ENCODE data around the gene TM7SF2.
"Not testable (repeated sequence)": the region's sequence is repeated elsewhere in the genome, so short reads cannot be mapped to it uniquely, and the experiment has no call there.

TM7SF2 gene

DNA sequence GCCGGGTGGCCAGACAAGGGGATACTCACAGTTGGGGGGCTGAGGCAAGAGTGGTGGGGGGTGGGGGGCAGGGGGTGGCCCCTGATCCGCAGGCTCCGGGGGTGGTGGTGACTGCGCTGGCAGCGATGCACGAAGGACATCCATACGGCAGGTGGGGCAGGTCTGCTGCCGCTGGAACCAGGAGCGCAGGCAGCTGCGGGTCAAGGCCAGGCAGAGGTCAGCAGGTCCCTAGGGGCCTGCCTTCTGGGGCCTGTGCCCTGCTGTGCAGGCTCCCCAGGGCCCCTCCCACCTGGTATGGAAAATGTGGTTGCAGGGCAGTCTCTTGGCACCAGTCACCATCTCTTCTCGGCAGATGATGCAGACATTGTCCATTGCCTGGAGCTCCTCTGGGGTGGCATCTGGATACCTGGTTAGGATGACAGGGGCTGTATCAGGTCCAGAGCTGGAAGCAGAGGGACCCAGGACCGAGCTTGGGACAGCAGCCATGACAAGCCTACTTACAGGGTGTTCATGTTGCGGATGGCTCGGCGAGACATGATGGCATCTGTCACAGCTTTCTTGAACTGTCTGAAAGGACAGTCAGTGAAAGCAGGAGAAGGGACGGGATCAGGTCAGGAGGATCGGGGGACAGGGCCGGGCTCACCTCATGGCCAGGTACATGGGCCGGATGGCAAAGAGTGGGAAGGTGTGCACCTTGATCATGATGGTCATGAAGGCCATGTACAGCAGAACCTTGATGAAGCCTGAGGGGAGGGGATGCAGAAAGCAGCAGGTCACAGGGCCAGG, 19.2 kb downstream of the TM7SF2 start:
- peak in 1 of 2 donors; percentile 9 for DNase-seq

DNA sequence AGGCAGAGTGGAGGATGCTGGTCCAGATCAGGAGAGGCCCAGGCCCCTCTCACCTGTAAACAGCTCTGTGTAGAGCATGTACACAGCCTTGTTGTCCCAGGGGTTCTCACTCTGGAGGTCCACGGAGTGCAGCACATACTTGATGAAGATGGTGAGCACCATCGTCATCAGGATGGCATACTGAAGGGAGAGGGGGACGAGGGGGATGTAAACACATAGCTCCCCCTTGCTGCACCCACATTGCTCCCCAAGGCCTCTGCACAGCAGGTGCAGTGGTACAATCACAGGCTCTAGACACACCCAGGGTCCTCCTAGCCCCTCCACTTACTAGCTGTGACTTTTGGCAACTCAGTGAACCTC, 19.7 kb downstream of the TM7SF2 start:
- DNase-seq, result peak in 1 of 2 donors; percentile 6

DNA sequence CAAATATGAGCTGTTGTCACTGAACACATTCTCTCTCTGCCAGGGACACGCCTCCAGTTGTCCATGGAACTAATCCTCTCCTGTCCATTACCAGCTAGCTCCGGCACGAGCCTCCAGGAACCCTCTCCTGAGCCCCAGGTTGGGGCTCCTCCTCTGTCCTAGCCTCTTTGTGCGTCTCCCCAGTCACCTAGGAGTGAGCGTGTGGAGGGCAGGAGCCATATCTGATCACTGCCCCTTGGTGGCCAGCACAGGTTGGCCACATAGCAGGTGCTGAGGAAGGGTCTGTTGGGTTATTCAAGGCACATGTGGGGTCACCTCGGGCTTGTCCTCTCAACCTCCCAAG, 20.2 kb downstream of the TM7SF2 start:
- DNase-seq, result peak in 1 of 2 donors; percentile 10

DNA sequence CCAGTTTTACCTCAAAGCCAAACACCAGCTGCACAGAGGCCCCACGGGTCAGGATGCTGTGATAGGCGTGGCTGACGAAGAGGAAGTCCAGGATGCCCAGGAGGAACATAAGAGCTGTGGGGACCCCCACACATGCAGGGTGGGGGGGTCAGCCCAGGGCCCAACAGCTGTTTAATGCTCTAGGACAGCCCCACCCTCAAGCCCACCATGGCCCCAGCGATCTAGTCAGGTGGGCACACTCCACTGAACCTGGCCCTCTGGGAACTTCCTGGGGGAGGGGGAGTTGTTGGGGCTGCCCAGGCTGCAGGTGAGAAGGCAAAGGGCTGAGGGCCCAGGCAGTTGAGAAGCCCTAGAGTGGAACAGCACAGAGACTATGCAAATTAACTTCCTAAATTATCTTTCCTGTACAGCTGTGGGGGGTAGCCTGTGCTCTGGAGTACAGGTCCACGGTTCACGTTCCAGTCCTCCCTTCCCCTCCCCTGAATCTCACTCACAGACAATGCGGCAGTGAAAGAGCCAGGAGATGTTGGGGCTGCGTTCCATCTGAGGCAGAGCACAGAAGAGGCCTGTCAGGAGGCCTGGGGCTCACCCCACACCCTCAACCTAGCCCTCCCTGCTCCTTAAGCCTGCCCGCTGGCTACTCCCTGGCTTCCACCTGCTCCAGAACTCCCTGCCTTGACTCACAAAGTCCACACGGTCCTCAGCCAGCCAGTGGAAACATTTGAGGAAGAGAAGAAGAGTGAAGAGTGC, 20.7 kb downstream of the TM7SF2 start:
- DNase-seq, result peak in 1 of 2 donors; percentile 57

DNA sequence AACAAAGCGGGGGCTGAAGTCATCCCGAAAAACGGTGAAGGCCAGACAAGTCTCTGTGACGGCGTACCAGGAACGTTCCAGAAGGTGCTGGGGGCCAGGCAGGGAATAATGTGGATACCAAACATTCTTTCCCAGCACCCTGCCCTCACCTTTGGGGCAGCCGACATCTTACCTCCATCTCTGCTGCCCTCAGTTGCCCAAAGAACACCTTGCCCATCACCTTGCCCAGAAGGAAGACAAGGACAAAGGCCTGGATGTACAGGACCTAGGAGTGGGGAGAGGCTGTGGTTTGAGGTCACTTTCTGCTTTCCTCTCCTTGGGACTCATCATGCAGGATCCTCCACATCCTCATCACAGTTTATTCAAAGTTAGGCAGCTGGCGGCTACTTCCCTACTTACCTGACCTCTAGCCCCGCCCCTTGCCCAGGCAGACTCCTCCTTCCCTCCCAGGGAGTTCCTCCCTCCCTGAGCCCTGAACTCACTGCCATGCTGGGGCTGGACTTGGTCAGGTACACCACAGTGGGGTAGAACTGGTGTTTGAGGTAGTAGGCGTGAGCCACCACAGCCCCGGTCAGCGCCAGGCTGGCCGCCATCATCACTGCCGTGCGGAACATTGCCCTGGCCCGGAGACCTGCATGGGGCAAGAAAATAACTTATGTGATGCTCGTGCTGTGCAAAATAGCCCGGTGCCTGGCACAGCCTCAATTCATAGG, 21.5 kb downstream of the TM7SF2 start:
- DNase-seq, result peak; percentile 59 to 67

DNA sequence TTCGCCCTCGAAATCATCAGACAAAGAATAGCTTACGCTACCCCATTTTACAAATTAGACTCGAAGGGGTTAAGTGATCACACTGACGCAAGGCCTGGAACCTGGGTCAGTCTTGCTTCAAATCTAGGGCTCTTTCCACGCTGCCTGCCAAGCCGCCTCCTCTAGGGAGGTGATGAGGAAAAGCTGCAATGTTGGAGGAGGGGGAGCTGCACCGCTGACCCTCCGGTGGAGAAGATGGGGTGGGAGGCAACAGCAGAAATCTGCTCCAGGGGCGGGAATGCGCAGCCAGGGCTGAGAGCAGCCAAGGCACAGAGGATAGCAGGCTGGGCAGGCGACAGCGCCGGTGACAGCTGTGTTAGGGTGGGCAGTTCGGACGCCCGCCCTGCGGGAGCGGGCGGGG, 22.1 kb downstream of the TM7SF2 start:
- no peak for DNase-seq

DNA sequence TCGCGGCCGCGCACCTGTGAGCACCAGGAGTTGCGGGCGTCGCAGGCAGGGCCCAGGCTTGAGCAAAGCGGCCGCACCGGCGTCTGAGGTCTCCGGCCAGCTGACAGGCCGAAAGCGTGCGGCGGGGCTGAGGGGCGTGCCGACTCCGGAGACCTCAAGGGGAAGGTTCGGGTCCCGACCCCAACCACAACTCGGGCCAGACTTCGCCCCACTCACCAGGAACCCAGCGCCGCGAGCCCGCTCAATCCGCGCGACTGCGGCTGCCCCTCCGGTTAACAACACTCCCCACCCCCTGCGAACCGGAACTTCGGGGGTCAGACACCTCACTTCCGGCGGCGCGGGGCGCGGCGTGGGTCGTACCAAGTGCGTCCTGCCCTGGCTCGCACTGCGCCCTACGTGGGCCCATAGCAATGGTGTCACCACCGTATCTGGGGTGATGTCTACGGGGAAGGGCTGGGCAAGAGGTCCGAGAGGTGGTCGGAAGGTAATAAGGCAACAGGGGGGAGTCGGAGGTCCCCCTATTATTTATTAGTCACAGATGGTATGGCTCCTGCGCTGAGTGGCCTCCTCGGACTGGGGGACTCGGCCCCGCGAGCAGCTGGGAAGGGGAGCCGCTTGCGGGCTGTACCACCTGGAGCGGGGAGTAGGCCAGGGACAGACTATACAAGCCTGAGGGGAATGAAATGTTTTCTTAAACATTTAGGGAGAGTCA, 22.7 kb downstream of the TM7SF2 start, which contains the start of gene SYVN1:
SYVN1 (minus strand) TSS at position 280 of the 712 bp plus-strand sequence. CDS start 918 bp downstream, outside the sequence.
- DNase-seq, result peak; percentile 90 to 94

DNA sequence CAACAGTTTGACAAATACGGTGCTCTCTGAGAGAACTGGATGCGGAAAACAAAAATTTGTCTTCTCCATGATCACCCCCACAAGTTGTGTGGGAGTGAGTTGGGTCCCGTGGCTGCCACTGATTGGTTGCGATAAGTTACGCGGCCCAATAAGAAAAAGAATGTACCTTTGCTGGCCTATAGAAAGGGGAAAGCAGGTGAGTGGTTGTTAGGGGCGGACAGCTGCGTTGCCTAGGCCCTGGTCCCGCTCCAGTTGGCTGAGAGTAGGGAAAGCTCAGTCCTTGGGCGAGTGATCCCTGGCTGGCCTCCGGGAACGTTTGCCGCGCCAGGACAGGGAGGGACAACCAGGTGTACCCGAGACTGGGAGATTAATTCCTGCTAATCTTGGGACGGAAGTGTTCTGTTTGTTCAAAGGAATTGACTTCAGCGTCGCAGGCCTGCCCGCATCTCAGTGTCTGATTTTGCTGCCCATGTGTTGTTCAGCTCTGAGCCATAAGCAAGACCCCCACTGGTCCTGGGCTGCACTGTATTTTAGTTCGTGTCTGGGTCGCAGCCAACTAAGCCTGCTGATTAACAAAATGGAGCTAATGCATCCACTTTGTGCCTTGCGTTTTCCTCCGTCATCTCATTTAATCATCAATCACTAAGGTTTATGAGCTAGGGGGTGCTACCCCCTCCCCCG, 23.4 kb downstream of the TM7SF2 start:
- DNase-seq, result peak; percentile 92 to 95

DNA sequence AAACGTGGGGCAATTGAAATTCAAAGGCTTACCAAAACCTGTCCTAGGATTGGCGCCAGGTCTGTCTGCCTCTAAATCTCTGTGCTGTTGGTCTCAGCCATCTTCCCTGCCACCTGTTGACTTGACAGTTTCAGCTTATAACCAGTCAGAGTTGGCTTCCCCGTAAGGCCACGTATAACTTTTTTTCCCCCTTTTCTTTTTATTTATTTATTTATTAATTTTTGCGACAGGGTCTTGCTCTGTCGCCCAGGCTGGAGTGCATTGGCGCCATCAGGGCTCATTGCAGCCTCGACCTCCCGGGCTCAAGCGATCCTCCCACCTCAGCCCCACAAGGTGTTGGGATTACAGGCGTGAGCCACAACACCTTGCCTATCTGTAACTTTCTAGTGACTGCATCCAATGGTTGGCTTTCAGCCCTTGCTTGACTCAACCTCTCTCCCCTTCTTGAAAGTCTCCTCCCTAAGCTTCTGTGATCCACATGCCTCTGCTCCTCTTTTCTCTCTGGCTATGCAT, 24.0 kb downstream of the TM7SF2 start:
- no peak for DNase-seq

DNA sequence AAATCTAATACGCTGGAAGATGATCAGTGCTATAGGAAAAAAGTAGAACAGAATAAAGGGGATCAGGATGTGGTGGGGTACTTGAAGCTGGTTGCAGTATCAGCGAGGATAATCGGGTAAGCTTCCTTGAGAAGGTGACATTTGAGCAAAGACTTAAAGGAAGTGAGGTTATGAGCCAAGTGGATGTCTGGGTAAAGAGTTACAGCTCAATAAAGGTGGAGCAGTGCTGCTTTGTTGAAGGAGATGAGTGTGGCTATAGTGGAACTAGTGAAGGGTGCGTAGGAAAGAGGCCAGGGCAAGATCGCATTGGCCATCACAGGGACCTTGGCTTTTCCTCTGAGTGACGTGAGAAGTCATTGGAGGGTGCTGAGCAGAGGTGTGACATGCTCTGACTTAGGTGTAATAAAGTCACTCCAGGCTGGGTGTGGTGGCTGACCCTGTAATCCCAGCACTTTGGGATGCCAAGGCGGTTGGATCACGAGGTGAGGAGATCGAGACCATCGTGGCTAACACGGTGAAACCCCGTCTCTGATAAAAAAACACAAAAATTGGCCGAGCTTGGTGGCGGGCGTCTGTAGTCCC, 24.9 kb downstream of the TM7SF2 start:
- DNase-seq, result no peak

DNA sequence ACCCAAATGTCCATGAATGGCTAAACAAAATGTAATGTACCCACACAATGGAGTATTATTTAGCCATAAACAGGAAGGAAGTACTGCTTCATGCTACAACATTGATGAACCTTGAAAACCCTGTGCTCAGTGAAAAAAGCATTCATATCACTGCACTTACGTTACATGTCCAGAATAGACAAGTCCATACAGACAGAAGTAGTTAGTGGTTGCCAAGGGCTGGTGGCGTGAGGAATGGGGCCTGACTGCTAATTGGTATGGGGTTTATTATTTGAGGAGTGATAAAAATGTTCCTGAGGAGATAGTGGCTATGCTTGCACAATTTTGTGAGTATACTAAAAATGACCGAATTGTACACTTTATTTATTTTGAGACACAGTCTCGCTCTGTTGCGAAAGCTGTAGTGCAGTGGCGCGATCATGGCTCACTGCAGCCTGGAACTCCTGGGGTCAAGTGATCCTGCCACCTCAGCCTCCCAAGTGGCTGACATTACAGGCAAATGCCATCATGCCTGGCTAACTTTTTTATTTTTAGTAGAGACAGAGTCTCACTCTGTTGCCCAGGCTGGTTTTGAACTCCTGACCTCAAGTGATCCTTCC, 30.3 kb downstream of the TM7SF2 start:
- no peak for DNase-seq

DNA sequence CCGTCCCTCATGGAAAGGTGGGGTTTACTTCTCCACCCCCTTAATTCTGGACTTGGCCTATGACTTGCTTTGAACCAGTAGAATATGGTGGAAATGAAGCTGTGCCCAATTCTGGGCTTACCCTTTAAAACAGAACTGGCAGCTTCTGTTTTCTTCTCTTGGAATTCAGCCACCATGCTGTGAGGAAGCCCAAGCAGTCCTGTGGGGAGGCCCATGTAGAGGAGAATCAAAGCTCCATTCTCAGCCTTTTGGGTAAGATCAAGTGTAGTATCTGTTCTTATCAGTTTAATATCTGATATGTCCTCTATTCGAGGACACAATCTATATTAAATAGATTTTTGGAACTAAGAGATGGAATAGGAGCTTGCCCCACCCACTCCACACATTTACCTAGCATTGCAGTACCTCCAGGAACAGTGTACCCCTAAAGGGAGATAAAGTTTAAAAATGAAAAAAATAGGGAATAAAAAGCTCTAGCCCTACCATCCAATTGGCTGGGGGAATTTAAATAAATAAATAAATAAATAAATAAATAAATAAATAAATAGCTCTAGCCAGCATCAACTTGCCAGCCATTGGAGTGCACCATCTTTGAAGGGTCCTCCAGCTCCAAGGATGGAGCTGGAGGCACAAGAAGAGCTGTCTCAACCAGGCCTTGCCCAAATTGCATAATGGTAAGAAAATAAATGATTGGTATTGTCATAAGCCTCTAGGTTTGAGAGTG, 35.8 kb downstream of the TM7SF2 start:
- no peak for DNase-seq

DNA sequence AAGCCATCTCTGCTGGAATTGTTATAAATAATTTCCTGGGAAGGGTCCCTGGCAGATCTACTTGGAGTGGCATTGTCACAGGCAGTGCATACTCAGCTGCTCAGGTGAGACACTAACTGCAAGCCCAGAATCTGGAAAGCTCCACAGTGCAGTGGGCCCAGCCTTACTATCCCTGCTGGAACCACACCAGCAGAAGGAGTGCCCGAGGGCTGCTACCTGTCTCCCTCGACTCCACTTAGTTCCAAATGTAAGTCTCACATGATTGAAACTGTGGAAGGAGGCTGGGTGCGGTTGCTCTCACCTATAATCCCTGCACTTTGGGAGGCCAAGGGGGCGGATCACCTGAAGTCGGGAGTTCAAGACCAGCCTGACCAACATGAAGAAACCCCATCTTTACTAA, 37.0 kb downstream of the TM7SF2 start:
- no peak for DNase-seq

DNA sequence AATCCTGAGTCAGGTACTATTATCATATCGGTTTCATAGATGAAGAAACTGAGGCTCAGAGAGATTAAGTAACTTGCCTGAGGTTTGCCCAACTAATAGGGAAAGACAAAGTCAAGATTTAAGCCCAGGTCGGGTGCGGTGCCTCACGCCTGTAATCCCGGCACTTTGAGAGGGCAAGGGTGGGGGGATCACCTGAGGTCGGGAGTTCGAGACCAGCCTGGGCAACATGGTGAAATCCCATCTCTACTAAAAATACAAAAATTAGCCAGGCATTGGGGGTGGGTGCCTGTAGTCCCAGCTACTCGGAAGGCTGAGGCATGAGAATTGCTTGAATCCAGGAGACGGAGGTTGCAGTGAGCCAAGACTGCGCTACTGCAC, 38.4 kb downstream of the TM7SF2 start:
- DNase-seq, result not testable (repeated sequence)

DNA sequence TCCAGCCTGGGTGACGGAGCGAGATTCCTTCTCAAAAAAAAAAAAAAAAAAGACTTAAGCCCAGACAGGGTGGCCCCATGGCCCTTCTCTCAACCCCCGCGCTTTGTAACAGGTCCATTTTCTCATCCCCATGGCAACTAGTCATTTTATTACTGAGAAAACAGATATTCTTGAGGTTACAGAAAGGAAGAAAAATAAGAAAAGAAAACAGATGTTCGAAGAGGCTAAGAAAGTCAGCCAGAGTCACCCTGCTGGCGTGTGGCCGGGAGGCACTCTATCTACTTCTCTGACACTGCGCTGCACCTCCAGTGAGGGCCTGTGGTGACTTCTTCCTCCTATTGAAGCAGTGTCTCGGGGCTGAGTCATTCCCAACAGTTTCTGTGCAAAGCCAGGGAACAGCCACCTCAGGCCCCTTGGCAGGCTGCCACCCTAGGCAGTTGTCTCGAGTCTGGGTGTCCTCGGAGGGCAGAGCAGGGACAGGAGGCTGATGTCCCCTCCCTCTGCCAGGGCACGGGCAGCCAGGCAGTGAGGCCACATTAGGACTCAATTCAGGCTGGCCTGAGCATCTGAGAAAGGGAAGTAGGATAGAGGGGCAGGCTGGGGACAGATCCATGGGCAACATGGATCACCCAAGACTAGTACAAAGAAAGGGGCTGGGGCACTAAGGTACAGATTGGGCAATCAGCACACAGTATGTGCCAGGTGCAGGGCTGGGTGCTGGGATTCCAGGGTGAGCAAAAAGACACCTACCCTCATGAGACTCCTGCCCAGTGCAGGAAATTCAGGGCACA, 39.0 kb downstream of the TM7SF2 start:
- DNase-seq, result peak; percentile 11 to 79

DNA sequence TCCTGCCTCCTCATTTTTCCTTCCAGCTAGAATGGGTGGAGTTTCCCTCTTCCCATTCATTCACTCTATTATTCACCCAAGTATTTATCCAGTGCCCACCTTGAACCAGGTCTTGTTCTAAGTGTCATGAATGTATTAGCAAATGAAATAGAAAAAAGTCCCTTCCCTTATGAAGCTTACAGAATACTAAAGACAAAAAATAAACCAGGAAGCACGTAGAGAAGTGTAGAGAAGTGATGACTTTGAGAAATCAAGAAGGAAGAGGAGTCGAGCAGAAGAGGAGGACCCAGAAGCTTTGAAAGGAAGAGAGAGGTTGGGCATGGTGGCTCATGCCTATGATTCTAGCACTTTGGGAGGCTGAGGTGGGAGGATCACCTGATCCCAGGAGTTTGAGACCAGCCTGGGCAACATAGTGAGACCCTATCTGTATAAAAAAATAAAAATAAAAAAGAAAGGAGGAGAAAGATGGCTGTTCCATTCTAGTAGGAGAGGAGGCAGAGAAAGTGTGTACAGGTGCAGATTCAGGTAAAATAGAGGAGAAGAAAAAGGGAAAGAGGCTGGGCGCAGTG, 39.7 kb downstream of the TM7SF2 start:
- DNase-seq, result no peak

DNA sequence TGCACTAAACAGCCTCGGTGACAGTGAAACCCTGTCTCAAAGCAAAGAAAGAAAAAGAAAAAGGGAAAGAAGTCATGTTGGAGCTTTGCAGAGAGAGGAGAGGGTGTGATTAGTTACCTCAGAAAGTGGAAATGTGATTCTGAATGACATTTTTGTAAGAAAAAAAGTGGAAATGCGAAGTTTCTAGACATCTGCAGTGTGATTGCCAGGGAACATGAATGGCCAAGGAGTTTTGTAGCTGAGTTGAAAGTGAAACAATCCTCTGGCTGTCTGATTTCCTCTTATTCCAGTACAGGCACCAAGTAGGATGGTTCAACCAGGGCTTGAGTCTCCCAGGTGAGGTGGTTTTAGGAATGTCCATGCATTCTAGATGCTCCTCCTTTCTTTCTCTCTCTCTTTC, 40.5 kb downstream of the TM7SF2 start:
- no peak for DNase-seq

DNA sequence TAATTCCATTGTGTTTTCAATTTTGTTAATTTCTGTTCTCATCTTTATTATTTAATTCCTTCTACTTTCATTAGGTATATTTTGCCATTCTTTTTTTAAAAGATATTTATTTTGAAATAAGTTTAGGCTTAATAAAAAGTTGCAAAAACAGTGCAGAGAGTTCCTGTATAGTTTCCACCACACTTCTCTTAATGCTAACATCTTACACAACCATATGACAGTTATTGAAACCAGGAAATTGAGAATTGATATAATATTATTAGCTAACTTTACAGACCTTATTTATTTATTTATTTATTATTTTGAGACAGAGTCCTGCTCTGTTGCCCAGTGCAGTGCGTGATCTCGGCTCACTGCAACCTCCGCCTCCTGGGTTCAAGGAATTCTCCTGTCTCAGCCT, 44.6 kb downstream of the TM7SF2 start:
- DNase-seq, result no peak

DNA sequence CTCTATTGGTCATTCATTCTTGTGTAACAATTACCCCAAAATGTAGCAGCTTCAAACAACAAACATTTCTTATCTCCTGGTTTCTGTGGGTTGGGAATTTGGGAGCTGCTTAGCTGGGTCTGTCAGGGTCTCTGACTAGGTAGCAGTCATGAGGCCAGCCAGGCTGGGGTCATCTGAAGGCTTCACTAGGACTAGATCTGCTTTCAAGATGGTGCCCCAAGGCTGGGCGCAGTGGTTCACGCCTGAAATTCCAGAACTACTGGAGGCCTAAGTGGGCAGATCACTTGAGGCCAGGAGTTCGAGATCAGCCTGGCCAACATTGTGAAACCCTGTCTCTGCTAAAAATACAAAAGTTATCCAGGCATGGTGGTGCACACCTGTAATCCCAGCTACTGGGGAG, 45.3 kb downstream of the TM7SF2 start:
- DNase-seq, result no peak

DNA sequence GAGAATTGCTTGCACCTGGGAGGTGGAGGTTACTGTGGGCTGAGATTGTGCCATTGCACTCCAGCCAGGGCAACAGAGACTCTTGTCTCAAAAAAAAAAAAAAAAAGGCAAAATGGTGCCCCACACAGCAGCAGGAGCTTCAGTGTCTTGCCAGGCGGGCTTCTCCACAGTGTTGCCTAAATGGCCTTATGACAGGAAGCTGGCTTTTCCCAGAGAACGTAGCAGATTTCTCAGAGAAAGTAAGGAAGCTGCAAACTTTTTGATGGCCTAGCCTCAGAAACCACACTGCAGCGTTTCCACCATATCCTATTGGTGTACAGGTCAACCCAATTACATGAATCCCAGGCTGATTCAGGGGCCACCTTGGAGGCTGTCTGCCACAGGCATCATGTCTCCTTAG, 45.7 kb downstream of the TM7SF2 start:
- DNase-seq, result no peak
